MM.1S (cell line): Measurements from ENCODE around the gene TTC22.

Experiments used
- DNase-seq: peaks from one replicate; pipeline ENCODE4 v3.0.0-alpha.2; 2015
- H2AFZ ChIP-seq: fragments of 300-600 bp; sonication (generic); 2 replicates; pipeline ENCODE4 v1.6.0; 2016; ENCODE audit warnings: antibody characterized with exemption, low read length
- H3F3A ChIP-seq: fragments of 300-600 bp; sonication (generic); 2 replicates; pipeline ENCODE4 v1.6.1; 2016; ENCODE audit warnings: mild to moderate bottlenecking, antibody characterized with exemption, low read length, moderate library complexity, mixed read lengths; ENCODE audit not compliant: insufficient read depth
- H3K27ac ChIP-seq: fragments of 300-600 bp; sonication (generic); 2 replicates; pipeline ENCODE4 v1.5.1; 2016; ENCODE audit warnings: mild to moderate bottlenecking, low read length
- H3K27me3 ChIP-seq: fragments of 300-600 bp; sonication (generic); replicated peaks from 2 replicates; pipeline ENCODE4 v1.6.0; 2016; ENCODE audit warnings: low read length; ENCODE audit not compliant: insufficient read depth
- H3K36me3 ChIP-seq: fragments of 300-600 bp; sonication (generic); replicated peaks from 2 replicates; pipeline ENCODE4 v1.6.1; 2016; ENCODE audit warnings: mild to moderate bottlenecking, low read length, mixed read lengths; ENCODE audit not compliant: insufficient read depth
- H3K4me1 ChIP-seq: fragments of 300-600 bp; sonication (generic); 2 replicates; pipeline ENCODE4 v1.6.1; 2016; ENCODE audit warnings: low read length, mixed read lengths
- H3K4me2 ChIP-seq: fragments of 300-600 bp; sonication (generic); 2 replicates; pipeline ENCODE4 v1.6.0; 2016; ENCODE audit warnings: low read depth, low read length
- H3K4me3 ChIP-seq: fragments of 300-600 bp; sonication (generic); 2 replicates; pipeline ENCODE4 v1.5.1; 2016; ENCODE audit warnings: low read length, mixed read lengths
- H3K79me2 ChIP-seq: fragments of 300-600 bp; sonication (generic); 2 replicates; pipeline ENCODE4 v1.6.1; 2016; ENCODE audit warnings: mixed run types, low read length, mixed read lengths
- H3K9ac ChIP-seq: fragments of 300-600 bp; sonication (generic); 2 replicates; pipeline ENCODE4 v1.6.1; 2016; ENCODE audit warnings: low read length, mixed read lengths
- H3K9me2 ChIP-seq: fragments of 300-600 bp; sonication (generic); replicated peaks from 2 replicates; pipeline ENCODE4 v1.6.1; 2016; ENCODE audit warnings: mild to moderate bottlenecking, low read length, mixed read lengths; ENCODE audit not compliant: insufficient read depth
- H3K9me3 ChIP-seq: fragments of 300-600 bp; sonication (generic); replicated peaks from 2 replicates; pipeline ENCODE4 v1.6.1; 2016; ENCODE audit warnings: mild to moderate bottlenecking, low read length, mixed read lengths; ENCODE audit not compliant: insufficient read depth
- H4K20me1 ChIP-seq: fragments of 300-600 bp; sonication (generic); 2 replicates; pipeline ENCODE4 v1.6.1; 2016; ENCODE audit warnings: mild to moderate bottlenecking, low read length, moderate library complexity, mixed read lengths; ENCODE audit not compliant: insufficient read depth
- EZH2 ChIP-seq: fragments of 300-600 bp; sonication (generic); optimal IDR thresholded peaks from 2 replicates; pipeline ENCODE3; 2017; ENCODE audit warnings: low read depth, mild to moderate bottlenecking, antibody characterized with exemption, low read length, mixed read lengths
- EZH2phosphoT487 ChIP-seq: fragments of 300-600 bp; sonication (generic); IDR thresholded peaks from 2 replicates; pipeline ENCODE4 v1.6.1; 2018; ENCODE audit warnings: antibody characterized with exemption, low read length
- TF ChIP-seq, protein P1 (sequence below): fragments of 300-600 bp; sonication (generic); IDR thresholded peaks from 2 replicates; pipeline ENCODE4 v1.5.1; 2016; ENCODE audit warnings: antibody characterized with exemption, low read length, mixed read lengths

TTC22 gene

DNA sequence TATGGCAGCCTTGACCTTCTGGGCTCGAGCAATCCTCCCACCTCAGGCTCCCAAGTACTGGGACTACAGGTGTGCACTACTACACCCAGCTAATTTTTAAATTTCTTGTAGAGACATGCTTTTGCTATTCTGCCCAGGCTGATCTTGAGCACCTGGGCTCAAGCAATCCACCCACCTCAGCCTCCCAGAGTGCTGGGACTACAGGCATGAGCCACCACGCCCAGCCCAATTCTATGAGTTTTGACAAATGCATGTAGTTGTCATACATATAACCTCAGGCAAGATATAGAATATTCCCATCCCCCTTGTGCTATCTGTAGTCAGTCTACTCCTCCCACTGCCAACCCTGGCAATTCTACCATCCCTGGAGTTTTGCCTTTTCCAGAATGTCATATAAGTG, 38.7 kb upstream of the TTC22 start:
- Histone ChIP-seq H4K20me1 (no peaks in the 10 kb centered on the region), H3K4me2 (no peak overlapping the region), H3K9ac (no peak overlapping the region), H3K4me3 (no peak overlapping the region), H3K9me2 (no peaks in the 10 kb centered on the region), H2AFZ (no peak overlapping the region), H3K36me3 (no peaks in the 10 kb centered on the region), H3K27me3 (no peaks in the 10 kb centered on the region), H3F3A (no peaks in the 10 kb centered on the region), H3K4me1 (no peaks in the 10 kb centered on the region), H3K9me3 (no peaks in the 10 kb centered on the region), H3K79me2 (no peaks in the 10 kb centered on the region), H3K27ac (no peak overlapping the region)
- DNase-seq = no peak
- no peak for TF ChIP-seq EZH2
- TF ChIP-seq, protein P1, sequence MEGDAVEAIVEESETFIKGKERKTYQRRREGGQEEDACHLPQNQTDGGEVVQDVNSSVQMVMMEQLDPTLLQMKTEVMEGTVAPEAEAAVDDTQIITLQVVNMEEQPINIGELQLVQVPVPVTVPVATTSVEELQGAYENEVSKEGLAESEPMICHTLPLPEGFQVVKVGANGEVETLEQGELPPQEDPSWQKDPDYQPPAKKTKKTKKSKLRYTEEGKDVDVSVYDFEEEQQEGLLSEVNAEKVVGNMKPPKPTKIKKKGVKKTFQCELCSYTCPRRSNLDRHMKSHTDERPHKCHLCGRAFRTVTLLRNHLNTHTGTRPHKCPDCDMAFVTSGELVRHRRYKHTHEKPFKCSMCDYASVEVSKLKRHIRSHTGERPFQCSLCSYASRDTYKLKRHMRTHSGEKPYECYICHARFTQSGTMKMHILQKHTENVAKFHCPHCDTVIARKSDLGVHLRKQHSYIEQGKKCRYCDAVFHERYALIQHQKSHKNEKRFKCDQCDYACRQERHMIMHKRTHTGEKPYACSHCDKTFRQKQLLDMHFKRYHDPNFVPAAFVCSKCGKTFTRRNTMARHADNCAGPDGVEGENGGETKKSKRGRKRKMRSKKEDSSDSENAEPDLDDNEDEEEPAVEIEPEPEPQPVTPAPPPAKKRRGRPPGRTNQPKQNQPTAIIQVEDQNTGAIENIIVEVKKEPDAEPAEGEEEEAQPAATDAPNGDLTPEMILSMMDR = no peak
- no peak for TF ChIP-seq EZH2phosphoT487

DNA sequence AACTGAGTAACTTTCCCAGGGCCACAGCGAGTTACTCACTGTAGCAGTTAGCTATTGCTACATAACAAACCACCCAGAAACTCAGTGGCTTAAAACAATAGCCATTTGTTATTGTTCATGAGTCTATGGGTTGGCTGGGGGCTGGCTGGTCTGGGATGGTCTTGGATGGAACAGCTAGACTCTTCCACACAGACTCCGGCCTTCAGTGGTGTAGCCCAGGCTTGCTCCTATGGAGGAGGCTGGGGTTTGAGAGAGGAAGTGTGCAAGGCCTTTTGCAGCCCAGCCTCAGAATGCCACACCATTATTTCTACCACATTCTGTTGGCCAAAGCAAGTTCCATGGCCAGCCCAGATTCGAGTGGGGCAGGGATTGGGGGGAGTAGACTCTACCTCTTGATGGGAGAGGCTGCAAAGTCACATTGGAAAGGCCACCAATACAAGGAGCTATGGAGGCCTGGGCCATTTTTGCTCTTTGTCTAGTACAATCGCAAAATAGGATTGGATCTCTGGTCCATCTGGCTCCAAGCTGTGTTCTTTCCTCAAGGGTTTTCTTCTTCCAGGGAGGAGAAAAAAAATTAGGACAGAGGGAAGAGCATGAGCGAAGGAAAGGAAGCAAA, 37.5 kb upstream of the TTC22 start:
- no peaks in the 10 kb centered on the region for H3F3A ChIP-seq
- H3K27ac ChIP-seq = no peak overlapping the region
- no peak overlapping the region for H2AFZ ChIP-seq
- TF ChIP-seq, protein P1 = no peak
- TF ChIP-seq EZH2phosphoT487 (no peak), EZH2 (no peak)
- no peak overlapping the region for H3K4me3 ChIP-seq
- no peaks in the 10 kb centered on the region for H3K9me3 ChIP-seq
- no peak overlapping the region for H3K4me2 ChIP-seq
- H3K9me2 ChIP-seq = no peaks in the 10 kb centered on the region
- no peak overlapping the region for H3K9ac ChIP-seq
- no peaks in the 10 kb centered on the region for H3K4me1 ChIP-seq
- DNase-seq = no peak
- no peaks in the 10 kb centered on the region for H3K27me3 ChIP-seq
- H3K36me3 ChIP-seq = no peaks in the 10 kb centered on the region
- H3K79me2 ChIP-seq = no peaks in the 10 kb centered on the region
- no peaks in the 10 kb centered on the region for H4K20me1 ChIP-seq

DNA sequence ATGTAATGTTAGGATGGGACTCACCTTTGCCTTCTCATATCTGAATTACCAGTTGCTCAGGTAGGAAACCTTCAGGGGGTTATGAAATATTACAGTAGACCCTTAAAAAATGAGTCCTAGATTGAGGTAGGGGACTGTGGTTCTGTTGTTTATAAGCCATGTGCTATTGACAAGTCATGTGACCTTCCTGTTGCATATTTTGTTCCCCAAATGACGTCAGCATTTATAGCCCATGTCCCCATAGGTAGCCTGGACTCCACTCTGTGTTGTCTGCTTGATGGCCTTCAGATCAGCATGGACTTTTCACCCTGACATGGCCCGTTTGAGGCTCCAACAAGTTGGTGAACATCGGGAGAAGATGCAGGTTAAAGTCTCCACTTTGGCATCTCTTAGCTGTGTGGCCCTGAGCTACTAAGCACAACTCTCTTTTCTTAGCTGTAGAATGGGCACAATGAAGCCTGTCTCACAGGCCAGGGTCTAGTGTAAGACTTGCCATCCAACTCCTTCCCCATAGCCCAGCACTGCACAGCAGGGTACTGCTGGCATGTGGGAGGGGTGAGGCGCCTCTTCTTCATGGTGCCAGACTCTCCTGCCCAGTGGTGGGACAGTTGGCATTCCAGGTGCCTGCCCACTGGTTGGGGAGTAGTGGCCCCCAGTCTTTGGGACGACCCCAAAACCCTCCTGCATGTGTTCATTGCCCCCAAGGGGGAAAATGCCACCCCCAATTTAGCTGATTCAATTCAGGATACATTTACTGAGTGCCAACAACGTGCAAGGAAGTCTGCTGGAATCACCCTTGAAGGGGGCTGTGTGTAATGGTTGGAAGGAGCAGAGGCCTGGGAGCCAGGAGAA, 36.1 kb upstream of the TTC22 start:
- no peaks in the 10 kb centered on the region for H3K79me2 ChIP-seq
- H3K36me3 ChIP-seq = no peaks in the 10 kb centered on the region
- H3K27me3 ChIP-seq = no peaks in the 10 kb centered on the region
- H3K4me3 ChIP-seq = no peak overlapping the region
- DNase-seq = no peak
- H4K20me1 ChIP-seq = no peaks in the 10 kb centered on the region
- H3K9me3 ChIP-seq = no peaks in the 10 kb centered on the region
- no peak overlapping the region for H2AFZ ChIP-seq
- TF ChIP-seq, protein P1 = no peak
- TF ChIP-seq EZH2 (no peak), EZH2phosphoT487 (no peak)
- no peaks in the 10 kb centered on the region for H3K4me1 ChIP-seq
- no peak overlapping the region for H3K4me2 ChIP-seq
- no peak overlapping the region for H3K9ac ChIP-seq
- no peak overlapping the region for H3K27ac ChIP-seq
- no peaks in the 10 kb centered on the region for H3F3A ChIP-seq
- H3K9me2 ChIP-seq = no peaks in the 10 kb centered on the region
